ENCODE data around the gene AP1B1.

Gene AP1B1

GRCh38 chr22:29336751-29337490 is 51.4 kb downstream of the AP1B1 start:
- ChIA-PET POLR2A (no interaction called here), CTCF (no interaction called here)
- TF ChIP-seq SUZ12 (IDR thresholded peaks at IDR 0.05), result no peak
- no peak for TF ChIP-seq HDGF (IDR thresholded peaks at IDR 0.05; ENCODE audit: borderline replicate concordance)
- TF ChIP-seq CTBP1 (IDR thresholded peaks at IDR 0.05; ENCODE audit: borderline replicate concordance), result no peak
- no peak for TF ChIP-seq SP1 (IDR thresholded peaks at IDR 0.05)
- no peak for TF ChIP-seq FOXA1 (IDR thresholded peaks at IDR 0.05)
- TF ChIP-seq NFRKB (IDR thresholded peaks at IDR 0.05), result no peak
- no peak for TF ChIP-seq BHLHE40 (IDR thresholded peaks at IDR 0.05; ENCODE audit: borderline replicate concordance)
- TF ChIP-seq PKNOX1 (IDR thresholded peaks at IDR 0.05), result no peak
- TF ChIP-seq TARDBP (IDR thresholded peaks at IDR 0.05), result no peak
- no peak for TF ChIP-seq LEF1 (IDR thresholded peaks at IDR 0.05; ENCODE audit: borderline replicate concordance)
- no peak for TF ChIP-seq ELF4 (IDR thresholded peaks at IDR 0.05)
- no peak for TF ChIP-seq FOXK2 (IDR thresholded peaks at IDR 0.05)
- TF ChIP-seq L3MBTL2 (conservative IDR thresholded peaks at IDR 0.05), result no peak
- TF ChIP-seq ZNF384 (IDR thresholded peaks at IDR 0.05), result no peak
- TF ChIP-seq ARNT (IDR thresholded peaks at IDR 0.05), result no peak
- no peak for TF ChIP-seq FOXM1 (IDR thresholded peaks at IDR 0.05; ENCODE audit: borderline replicate concordance)
- DNase-seq (ENCODE audit: extremely low spot score), result no peak

- POLR2A ChIA-PET, result no interaction called here
- no peak for DNase-seq (ENCODE audit: extremely low spot score)
- CTCF ChIA-PET, result no interaction called here
Observed at GRCh38 chr22:29335656-29336055, 52.7 kb downstream of the AP1B1 start.

GRCh38 chr22:29334696-29335344 is 53.5 kb downstream of the AP1B1 start:
- ChIA-PET POLR2A (no interaction called here), CTCF (interaction anchor here (0.7 kb wide), 1 partner anchor 132 kb away, joined by 3 read pairs; no protein-coding TSS in a partner anchor)

More at GRCh38 chr22:29335656-29336055, 52.7 kb downstream of the AP1B1 start:
- TF ChIP-seq L3MBTL2 (conservative IDR thresholded peaks at IDR 0.05), result no peak

GRCh38 chr22:29334148-29334547 is 54.2 kb downstream of the AP1B1 start:
- POLR2A ChIA-PET, result no interaction called here
- CTCF ChIA-PET, result interaction anchor here (0.7 kb wide), 1 partner anchor 131 kb away, joined by 3 read pairs; no protein-coding TSS in a partner anchor
- no peak for TF ChIP-seq CTBP1 (IDR thresholded peaks at IDR 0.05; ENCODE audit: borderline replicate concordance)
- no peak for TF ChIP-seq ELF4 (IDR thresholded peaks at IDR 0.05)
- TF ChIP-seq SUZ12 (IDR thresholded peaks at IDR 0.05), result no peak
- TF ChIP-seq BHLHE40 (IDR thresholded peaks at IDR 0.05; ENCODE audit: borderline replicate concordance), result no peak
- TF ChIP-seq FOXM1 (IDR thresholded peaks at IDR 0.05; ENCODE audit: borderline replicate concordance), result no peak
- no peak for TF ChIP-seq ZNF384 (IDR thresholded peaks at IDR 0.05)
- no peak for TF ChIP-seq NFRKB (IDR thresholded peaks at IDR 0.05)
- no peak for TF ChIP-seq FOXA1 (IDR thresholded peaks at IDR 0.05)
- TF ChIP-seq TARDBP (IDR thresholded peaks at IDR 0.05), result no peak
- no peak for TF ChIP-seq L3MBTL2 (conservative IDR thresholded peaks at IDR 0.05)
- TF ChIP-seq PKNOX1 (IDR thresholded peaks at IDR 0.05), result no peak
- TF ChIP-seq HDGF (IDR thresholded peaks at IDR 0.05; ENCODE audit: borderline replicate concordance), result no peak
- TF ChIP-seq FOXK2 (IDR thresholded peaks at IDR 0.05), result no peak
- TF ChIP-seq LEF1 (IDR thresholded peaks at IDR 0.05; ENCODE audit: borderline replicate concordance), result no peak
- no peak for TF ChIP-seq SP1 (IDR thresholded peaks at IDR 0.05)
- no peak for TF ChIP-seq ARNT (IDR thresholded peaks at IDR 0.05)
- DNase-seq (ENCODE audit: extremely low spot score), result no peak

More at GRCh38 chr22:29334696-29335344, 53.5 kb downstream of the AP1B1 start:
- TF ChIP-seq ARNT (IDR thresholded peaks at IDR 0.05) (no peak), LEF1 (IDR thresholded peaks at IDR 0.05; ENCODE audit: borderline replicate concordance) (no peak), ELF4 (IDR thresholded peaks at IDR 0.05) (no peak), PKNOX1 (IDR thresholded peaks at IDR 0.05) (no peak), ZNF384 (IDR thresholded peaks at IDR 0.05) (no peak), FOXA1 (IDR thresholded peaks at IDR 0.05) (no peak)
- no peak for DNase-seq (ENCODE audit: extremely low spot score)

- TF ChIP-seq PKNOX1 (IDR thresholded peaks at IDR 0.05) (no peak), BHLHE40 (IDR thresholded peaks at IDR 0.05; ENCODE audit: borderline replicate concordance) (no peak), NFRKB (IDR thresholded peaks at IDR 0.05) (no peak), CTBP1 (IDR thresholded peaks at IDR 0.05; ENCODE audit: borderline replicate concordance) (no peak), ELF4 (IDR thresholded peaks at IDR 0.05) (no peak), FOXA1 (IDR thresholded peaks at IDR 0.05) (no peak), HDGF (IDR thresholded peaks at IDR 0.05; ENCODE audit: borderline replicate concordance) (no peak), TARDBP (IDR thresholded peaks at IDR 0.05) (no peak), LEF1 (IDR thresholded peaks at IDR 0.05; ENCODE audit: borderline replicate concordance) (no peak), FOXM1 (IDR thresholded peaks at IDR 0.05; ENCODE audit: borderline replicate concordance) (no peak), FOXK2 (IDR thresholded peaks at IDR 0.05) (no peak), ZNF384 (IDR thresholded peaks at IDR 0.05) (no peak), ARNT (IDR thresholded peaks at IDR 0.05) (no peak), SUZ12 (IDR thresholded peaks at IDR 0.05) (no peak)
- POLR2A ChIA-PET, result no interaction called here
- CTCF ChIA-PET, result no interaction called here
- no peak for DNase-seq (ENCODE audit: extremely low spot score)
Observed at GRCh38 chr22:29332886-29333496, 55.4 kb downstream of the AP1B1 start.

Measured in HEK293T (cell line).